Muscle of arm (tissue), 12 donors: ENCODE measurements around the gene ID3. TPM values are rescaled to one million over a fixed set of nuclear protein-coding genes. Genes with fewer than 3 reads are reported as not detected.
A peak's percentile ranks its signal among the peaks of the same experiment; 100 is the strongest.

ENCODE experiments used
- DNase-seq: peaks from one replicate; pipeline ENCODE4 v3.0.0-alpha.2; 2013
- polyA plus RNA-seq, 12 donors: library from polyadenylated mRNA; unstranded; fragments of 120-200 nt; gene quantifications; one replicate each; pipeline ENCODE4 v1.2.1, GENCODE V29; 2013; ENCODE audit not compliant: insufficient read length in 12 of 12

ID3 gene
- polyA plus RNA-seq, 12 donors, result 38.4 to 74.6 (median 61.2) TPM; not detected in 1

DNA sequence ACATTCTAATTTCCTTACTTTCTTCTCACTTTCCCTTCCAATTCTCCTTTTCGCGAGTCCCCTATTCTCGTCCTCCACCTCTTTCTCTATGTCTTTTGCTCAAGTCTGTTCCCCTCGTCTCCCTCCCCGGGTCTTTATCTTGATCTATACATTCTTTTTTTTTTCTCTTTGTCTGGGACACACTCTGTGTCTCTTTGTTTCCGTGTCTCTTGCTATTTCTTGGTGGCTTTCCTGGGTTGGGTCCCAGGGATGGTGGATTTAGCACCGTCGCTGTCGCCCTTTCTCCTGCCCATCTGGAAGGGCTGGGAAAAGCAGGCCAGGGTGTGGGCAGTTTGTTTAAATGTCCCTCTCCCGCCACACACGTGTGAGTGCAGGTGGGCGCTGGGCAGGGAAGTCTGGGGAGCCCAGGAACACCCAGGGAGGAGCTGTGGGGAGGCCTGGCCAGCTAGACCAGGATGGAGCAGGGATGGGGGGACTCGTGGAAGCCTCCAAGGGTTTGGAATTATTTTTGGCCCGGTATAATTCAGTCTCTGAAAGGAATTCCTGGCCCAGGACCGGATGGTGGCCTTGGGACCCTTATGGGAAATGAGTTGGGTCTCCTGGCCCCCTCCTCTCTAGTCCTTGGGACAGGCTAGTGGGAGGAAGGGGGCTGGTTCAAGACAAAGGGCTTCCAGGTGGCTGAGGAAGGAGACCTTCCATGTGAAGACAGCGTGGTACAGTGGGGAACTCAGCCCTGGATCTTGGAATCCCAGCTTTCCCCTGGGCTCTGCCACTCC is 9.5 kb upstream of the ID3 start:
- no peak for DNase-seq

DNA sequence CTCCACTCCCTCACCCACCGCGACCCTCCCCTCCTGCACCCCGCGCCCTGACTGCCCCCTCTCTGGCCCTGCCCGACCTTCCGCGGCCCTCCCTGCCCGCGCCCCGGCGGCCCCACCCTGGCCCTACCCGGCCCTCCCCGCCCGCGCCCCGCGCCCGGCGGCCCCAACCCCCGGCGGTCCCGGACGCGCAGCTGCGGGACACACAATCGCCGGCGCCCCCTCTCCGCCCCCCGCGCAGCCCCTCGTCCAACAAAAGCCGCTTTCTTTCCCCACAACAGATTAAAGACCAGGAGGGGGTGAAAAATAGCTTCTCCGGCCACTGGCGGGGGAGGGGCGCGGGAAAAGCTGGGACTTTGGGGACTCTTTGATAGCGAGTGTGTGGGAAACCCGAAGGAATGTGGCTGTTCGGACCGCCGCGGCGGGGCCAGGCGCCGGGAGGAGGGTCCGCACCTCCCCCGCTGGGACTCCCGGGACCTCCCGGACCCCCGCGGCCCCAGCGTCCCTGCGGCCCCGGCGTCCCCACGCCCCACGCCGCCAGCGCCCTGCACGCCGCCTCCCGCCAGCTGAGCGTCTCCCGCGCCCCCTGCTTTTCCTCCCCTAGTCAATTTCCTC is 8.8 kb upstream of the ID3 start:
- DNase-seq, result peak; percentile 32

DNA sequence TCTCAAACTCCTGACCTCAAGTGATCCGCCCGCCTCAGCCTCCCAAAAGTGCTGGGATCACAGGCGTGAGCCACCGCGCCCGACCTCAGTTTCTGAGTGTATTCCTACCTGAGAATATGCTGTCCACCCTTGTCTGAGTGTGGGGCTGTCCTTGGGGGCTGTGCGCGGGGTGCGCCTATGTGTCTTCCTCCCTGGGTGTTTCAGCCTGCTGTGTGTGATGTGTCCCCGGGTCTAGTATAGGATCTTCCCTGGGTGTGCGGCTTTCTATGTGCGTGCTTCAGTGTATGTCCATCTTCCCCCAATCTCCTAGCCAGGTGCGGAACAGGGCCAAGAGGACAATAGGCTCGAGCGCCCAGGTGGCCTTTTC is 8.3 kb upstream of the ID3 start:
- no peak for DNase-seq

DNA sequence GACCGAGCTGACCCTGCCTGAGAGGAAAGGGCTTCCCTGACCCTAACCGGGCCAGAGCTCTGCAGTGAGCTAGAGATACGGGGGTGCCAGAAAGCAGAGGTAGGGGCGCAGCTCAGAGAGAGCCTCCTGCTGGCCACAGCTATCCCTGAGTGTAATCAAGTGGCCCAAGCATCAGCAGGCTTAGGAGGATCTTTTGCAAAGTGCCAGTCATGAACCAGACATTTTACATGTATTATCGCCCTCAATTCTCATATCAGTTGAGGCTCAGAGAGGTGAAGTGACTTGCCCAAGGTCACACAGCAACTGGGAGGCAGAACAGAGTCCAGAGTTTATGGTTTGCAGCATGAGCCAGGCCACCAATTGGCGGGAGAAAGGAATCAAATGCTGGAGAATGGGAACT is 7.0 kb upstream of the ID3 start:
- no peak for DNase-seq

DNA sequence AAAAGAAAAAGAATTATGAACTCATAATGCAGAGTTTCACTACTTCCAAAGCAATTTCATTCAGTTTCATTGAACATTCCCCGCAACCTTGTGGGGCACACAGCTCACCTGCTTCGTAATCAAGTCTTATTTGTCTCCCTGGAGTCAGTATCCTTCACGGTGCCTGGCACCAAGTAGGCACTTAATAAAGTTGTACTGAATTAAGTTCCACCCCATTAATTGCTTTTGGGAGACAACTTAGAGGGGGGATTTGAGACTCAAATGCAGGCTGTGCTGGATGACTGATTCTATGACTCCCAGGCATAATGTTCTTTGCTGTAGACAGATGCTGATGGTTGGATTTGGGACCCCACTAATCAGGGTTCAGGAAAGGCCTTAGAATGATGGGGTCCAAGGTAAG is 6.5 kb upstream of the ID3 start:
- DNase-seq, result no peak

DNA sequence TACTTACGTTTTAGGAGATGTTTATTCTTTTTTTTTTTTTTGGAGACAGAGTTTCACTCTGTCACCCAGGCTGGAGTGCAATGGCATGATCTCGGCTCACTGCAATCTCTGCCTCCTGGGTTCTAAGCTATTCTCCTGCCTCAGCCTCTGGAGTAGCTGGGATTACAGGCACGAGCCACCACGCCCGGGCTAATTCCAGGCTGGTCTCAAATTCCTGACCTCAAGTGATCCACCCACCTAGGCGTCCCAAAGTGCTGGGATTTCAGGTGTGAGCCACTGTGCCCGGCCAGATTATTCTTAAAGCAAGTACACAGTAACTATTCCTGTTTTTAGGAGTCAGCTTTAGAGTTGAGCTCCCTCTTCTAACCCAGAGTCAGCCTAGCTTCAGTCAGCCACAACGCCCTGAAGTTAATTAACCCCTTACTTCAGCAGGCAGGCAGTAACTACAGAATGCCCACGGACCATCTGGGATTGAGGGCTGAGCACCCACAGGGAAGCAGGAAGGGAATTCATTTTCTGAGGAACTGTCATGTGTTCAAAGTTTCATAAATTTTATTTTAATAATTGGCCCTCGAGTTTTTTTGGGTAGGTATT is 5.3 kb upstream of the ID3 start:
- DNase-seq, result no peak

DNA sequence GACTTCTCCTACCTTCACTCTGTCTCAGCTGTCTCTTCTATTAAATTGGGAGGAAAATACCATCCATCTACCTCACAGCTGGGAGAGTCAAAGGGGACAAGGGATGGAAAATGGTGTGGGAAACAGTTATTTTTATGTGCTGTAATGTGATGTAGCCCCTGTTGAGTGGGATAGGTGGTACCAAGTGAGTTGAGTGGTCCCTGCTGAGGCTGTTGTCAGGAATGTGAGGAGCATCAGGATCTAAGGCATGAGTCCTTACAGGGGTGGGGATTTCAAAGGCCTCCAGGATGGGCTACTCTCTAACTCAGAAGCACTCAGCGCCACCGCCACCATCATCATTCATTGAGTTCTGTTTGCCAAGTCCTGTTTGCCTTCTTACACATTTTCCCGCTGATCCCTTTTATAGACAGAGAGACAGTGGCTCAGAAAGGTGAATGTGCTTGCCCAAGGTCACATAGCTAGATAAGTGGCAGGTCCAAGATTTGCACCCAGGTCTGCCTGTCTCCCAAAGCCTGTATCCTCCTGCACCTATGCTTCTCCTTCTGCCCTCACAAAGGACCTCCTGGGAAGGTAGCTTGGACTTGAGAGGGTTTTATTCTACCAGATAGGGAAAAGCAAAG is 4.6 kb upstream of the ID3 start:
- DNase-seq, result no peak

DNA sequence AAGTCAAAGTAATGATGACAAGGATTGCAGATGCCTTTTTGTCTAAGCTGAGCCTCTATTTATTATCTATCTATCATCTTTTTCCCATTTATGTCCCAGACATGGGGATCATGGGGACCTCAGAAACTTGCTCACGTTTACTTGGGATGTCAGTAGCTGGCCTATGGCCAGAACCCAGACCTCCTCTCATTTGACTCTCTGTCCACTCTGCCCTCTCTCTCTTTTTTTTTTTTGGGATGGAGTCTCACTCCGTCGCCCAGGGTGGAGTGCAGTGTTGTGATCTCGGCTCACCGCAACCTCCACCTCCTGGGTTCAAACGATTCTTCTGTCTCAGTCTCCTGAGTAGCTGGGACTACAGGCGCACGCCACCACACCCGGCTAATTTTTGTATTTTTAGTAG is 3.7 kb upstream of the ID3 start:
- DNase-seq, result no peak

DNA sequence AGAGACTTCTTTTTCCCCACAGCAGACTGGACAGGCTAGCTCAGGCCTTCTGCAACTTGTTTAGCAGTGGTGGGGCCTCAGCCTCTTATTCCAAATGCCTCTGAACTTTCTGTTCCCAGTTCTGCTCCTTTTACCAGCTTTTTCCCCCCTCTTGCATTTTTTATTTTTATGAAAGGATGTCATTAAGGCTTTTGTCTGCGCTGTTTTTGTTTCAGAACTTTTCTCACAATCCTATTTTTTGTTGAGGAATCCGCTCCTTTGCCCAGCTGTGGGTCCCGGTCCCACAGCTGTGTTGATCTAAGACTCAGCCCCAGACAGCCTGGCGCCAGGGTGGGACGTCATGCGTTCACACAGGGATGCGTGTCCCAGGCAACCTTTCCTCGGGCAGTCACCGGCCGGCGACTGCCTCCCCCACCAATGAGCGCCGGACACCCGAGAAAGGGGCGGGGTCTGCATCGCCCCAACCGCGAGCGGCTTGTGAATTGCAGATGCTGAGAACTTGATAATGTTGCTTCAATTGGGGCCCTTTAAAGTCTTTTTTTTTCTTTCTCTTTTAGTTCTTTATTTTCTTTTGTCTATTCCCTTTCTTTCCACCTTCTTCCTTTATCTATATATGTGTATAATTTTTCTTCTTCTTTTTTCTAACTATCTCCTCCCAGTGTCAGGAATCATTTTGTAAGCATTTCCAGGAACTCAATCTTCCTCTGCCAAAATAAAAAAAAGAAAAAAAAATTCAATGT is 3.0 kb upstream of the ID3 start:
- peak; percentile 96 for DNase-seq

DNA sequence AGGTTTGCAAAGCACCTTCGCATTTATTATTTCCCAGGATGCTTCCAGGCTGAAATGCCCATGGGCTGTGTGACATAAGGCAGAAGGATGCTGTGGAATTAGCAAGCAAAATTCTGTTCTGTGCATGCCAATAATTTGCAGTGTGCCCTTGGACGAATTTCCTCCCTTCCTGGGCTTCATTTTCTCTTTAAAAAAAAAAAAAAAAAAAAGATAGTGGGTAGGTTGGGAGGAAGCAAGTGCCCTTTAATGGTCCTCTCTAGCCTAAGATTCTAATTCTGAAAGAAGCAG is 2.5 kb upstream of the ID3 start:
- DNase-seq, result no peak

DNA sequence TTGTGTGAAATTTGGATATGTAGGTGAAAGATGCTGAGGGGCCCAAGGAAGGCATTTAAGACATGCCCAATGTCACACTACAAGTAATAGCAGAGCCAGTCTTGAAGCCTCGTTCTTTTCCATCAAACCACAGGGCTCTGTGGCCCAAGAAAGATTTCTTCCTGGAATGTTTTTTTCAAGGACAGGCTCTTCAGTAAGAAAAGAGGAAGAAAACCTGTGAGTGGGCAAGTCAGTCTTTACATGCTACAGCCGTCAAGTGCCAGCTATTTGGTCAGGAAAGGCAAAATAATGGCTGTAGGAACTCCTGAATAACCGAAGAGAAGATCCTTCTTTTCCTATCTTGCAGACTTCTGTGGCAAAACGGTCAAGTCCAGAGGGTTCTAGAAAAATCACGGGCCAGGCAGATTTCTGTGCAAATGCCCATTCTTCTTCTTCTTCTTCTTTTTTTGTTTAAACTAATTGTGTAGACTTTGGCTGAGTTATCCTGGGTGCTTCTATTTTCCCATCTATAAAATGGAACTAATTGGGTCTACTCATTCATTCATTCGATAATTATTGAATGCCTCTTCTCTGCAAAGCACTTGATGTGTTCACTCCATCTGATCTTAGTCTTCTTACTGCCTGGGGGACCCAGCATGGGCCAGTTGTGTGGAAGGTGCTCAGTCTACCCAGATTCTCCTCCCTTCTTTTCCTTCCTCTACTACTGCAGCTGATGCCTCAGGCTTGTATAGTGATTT is 1.9 kb upstream of the ID3 start:
- DNase-seq, result no peak

DNA sequence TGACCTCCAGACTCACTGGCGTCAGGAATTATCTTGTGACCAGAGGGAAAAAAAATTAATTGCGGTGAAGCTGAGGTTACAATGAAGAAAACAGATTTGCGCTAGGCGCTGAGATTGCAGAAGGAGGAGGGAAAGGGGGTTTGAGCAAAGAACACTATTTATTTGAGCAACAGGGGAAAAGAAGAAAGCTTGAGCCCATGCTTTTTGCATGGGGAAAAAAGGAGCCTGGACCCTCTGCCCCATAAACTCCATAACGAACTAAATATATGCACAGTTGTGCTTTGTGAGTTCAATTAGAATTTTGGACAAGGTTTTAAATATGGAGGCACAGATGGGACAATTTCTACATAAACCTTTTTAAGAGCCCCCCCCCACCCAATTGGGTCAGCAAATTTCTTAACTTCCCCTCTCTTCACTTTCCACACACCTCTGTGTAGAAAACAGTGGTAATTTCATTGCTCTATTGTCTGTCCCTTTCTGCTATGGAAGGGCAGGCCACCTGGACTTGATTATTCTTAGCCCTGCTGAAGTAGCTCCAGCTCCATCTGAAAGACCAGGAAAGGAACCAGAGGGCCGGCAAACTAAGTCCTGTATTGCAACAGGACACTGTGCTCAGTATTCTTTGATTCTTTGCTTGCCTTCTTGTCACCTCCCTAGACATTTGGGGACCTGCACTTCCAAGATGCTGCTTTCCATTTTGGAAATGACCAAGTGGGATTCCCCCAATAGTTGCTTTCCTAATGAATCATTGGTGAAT is 862 bp upstream of the ID3 start:
- peak; percentile 41 for DNase-seq

DNA sequence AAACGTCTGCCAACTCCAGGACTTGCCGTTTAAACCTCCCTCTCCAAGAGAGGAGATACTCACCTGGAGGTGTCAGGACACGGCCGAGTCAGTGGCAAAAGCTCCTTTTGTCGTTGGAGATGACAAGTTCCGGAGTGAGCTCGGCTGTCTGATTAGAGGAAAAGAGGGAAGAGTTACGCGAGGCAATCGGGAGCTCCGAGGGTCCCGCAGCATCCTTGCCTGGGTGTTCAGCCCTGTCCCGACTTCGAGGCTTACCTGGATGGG is 497 bp downstream of the ID3 start:
- no peak for DNase-seq

DNA sequence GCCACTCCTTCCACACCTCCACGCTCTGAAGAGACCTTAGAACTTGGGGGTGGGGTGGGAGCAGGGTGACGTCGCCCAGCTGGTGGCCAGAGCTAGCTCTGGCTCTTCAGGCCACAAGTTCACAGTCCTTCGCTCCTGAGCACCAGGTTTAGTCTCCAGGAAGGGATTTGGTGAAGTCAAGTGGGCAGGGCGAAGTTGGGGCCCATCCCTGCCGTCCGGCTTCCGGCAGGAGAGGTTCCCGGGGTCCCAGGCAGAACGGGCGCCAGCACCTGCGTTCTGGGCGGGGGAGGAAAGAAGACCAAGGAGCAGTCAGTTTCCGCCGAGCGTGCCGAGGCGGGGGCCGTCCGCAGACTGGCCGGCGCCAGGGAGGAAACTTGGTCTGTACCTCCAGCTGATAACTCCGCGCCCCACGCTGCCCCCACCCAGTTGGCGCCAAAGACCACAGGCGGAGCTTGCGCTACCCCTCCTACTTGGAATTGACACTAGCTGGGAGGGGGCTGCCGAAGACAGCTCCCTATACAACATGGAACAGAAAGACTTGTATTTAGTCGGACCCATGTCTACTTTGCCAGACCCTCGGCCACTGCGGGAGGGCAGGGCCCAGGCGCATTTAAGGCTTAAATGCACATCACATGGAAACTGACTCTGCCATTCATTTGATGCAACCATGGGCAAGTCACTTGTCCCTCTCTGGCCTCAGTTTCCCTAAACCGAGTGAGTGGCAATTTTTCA is 995 bp downstream of the ID3 start:
- DNase-seq, result peak; percentile 65

DNA sequence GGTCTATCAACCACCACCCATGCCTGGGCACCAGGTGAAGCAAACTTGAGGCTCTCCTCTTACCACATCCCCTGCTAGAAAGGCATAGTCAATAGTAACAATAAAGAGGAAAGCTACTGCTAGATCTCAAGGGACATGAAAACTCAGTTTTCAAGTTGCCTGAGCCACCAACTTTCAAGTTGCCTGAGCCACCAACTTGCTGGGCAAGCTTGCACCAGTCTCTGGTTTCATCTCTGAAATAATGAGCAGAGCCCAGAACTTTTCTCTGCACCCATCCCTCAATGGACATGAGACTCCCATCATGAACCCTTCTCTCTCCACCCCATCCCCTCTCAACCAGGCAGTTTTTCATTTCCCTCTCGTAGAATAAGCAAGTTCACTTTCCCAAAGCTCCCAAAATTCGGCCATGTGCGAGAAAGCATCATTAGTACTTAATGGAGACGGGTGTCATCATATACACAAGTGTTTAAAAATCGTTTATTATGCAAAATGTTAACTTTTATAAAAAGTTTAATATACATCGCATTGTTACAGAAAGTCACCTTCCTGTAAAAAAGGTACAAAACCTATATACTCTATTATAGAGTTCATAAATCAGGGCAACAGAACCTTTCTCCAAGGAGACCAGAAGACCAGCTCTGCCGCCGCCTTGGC is 1.7 kb downstream of the ID3 start:
- no peak for DNase-seq

DNA sequence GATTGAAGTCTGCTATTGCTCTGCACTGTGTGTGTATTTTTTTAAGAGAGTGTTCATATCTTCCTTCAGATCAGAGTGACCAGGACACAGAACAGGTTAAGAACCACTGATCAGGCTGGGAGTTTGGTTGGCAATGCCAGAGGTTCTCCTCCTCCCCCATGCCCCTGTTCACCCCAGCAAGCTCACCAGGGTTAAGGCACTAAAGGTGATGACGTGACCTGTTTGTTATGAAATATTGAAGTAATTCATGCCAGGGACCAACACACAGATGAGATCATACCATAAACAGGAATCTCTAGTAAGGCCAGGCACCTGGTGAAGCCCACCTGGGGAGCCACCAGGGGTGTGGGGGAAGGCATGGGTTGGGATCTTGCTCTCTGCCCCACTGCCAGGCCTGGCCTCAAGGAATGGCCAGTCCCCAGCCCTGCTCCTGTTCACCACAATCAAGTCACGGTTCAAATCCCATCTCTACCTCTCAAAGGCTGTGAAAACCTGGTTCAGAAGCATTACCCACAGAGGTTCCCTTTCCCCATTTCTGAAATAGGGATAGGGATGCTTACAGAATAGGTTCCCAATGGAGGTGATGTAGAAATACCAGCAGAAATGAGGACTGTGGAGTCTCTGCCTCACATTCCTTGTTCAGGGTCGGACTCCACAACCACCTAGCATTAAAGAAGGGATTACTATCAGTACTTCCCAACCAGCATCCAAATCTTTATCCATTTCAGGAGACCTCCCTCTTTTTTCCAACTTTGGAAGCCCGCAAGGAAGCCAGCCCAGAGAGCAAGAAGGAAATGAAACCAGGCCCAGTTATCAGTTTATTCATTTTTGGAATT is 2.4 kb downstream of the ID3 start:
- no peak for DNase-seq

DNA sequence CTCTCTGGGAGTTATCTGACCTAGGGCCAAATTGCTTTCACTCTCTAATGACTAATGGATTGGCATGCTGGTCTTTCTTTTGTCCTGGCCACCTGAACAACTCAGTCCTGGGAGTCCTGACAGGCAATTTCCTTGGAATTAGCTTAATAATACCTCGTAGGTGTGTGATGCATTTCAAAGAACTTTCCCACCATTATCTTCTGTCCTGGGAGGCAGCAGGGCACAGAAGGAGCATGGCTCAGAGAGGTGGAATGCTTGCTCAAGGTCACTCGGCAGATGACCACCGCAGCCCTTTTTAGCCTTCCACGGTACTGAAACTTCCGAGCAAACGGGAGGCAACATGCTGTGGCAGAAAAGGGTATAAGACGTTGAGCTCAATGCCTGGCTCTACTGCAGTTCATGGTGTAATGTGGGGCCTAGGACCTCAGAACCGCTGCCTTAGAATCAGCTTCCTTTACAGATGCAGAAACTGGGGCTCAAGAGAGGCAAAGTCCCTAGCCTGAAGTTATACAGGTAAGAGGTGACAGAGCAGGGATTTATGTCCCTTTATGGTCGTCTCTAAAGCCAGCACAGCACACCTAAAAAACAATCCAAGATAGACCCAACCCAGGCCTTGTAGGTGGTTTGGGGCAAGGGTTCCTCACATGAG is 3.2 kb downstream of the ID3 start:
- DNase-seq, result no peak

DNA sequence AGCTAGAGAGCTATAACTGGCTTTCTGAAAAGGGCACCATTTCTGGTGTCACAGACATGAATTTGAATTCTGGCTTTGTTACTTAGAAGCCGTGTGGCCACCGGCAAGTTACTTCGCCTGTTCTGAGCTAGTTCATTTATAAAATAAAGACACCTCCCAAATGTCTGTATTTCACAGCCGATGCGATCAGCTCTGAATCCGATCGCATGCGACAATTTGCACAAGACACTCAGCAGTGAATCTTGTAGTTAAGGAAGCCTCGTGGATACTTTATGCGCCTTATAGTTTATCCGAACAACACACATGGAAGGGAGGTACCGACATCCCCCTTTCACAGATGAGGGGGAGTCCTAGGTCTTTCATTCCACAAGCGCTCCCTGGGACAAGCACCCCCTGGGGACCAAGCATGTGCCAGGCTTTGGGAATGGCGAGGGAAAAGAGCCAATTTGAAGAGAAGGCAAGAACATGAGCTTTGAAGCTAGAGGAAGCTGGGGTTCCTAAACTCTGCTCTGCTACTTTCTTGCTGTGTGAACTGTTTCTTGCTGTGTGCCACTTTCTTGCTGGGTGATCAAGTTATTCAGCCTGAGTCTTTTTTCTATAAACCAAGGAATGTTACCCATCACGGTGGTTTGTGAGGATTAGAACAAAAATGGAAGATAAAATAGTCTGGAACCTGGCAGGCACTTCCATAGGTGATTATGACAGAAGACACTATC is 3.9 kb downstream of the ID3 start:
- no peak for DNase-seq
